Stimulated activated CD4-positive, alpha-beta T cell treated with anti-CD3 and anti-CD28 coated beads, Interleukin-15, amount 100 ng/mL, for 1 hour (primary cell): ENCODE data around the gene ZNF808.
"Not testable (repeated sequence)": the region's sequence is repeated elsewhere in the genome, so short reads cannot be mapped to it uniquely, and the experiment has no call there.

ENCODE experiments used
- DNase-seq, 2 donors: peaks; one replicate each; pipeline ENCODE4 v3.0.0-alpha.2; 2020; ENCODE audit warnings: low read depth in 1 of 2, low spot score in 1 of 2

ZNF808 gene

GRCh38 chr19:52535771-52536447, 8.4 kb downstream of the ZNF808 start:
- DNase-seq, result peak; percentile 72 to 90

- DNase-seq, result peak in 1 of 2 donors; percentile 14
Measured at GRCh38 chr19:52536448-52536800, 9.0 kb downstream of the ZNF808 start.

DNA sequence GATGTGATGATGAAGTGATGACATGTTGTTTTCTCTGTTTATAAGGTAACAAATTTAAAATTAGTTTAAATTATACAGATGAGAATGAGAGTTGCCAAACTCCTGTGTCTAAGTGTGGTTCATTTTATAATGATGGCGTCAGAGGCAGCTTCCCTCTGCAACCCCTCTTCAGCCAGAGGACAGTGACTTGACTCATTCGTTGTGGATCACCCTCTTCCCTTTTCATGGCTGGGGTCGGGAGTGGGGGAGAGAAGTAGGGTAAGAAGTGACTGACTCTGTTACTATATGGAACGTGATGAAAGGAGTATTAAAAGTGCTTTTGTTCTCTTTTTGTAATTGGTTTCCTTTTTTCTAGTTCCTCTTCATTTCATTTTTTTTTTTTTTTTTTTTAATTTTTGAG, 11.3 kb downstream of the ZNF808 start:
- not testable (repeated sequence) for DNase-seq

DNA sequence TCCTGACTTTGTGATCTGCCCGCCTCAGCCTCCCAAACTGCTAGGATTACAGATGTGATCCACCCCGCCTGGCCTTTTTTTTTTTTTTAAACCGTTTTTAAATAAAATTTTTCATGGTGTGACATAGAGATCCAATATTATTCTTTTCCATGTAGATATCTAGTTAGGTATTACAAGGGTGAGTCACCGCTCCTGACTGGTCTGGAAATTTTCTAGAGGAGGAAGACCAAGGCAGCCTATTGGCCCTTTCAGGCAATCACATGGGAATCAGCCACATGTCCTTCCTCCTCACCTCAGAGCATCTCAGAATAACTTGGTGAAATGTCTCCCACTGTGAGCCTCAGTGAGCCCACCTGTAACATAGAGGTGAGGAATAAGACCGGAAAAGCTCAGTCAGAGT, 13.7 kb downstream of the ZNF808 start:
- DNase-seq, result not testable (repeated sequence)

GRCh38 chr19:52541608-52542007, 14.1 kb downstream of the ZNF808 start:
- no peak for DNase-seq

DNA sequence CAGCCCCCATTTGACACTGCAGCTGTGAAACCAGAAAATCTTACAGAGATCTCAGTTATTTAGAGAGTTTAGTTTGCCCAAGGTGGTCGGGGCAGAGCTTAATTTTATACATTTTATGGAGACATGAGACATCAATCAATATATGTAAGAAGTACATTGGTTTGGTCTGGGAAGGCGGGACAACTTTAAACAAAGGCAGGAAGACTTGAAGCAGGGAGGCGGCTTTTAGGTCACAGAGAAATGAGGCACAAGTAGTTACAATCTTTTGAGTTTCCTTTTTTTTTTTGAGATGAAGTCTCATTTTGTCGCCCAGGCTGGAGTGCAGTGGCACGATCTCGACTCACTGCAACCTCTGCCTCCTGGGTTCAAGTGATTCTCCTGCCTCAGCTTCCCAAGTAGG, 15.1 kb downstream of the ZNF808 start:
- DNase-seq, result not testable (repeated sequence)

DNA sequence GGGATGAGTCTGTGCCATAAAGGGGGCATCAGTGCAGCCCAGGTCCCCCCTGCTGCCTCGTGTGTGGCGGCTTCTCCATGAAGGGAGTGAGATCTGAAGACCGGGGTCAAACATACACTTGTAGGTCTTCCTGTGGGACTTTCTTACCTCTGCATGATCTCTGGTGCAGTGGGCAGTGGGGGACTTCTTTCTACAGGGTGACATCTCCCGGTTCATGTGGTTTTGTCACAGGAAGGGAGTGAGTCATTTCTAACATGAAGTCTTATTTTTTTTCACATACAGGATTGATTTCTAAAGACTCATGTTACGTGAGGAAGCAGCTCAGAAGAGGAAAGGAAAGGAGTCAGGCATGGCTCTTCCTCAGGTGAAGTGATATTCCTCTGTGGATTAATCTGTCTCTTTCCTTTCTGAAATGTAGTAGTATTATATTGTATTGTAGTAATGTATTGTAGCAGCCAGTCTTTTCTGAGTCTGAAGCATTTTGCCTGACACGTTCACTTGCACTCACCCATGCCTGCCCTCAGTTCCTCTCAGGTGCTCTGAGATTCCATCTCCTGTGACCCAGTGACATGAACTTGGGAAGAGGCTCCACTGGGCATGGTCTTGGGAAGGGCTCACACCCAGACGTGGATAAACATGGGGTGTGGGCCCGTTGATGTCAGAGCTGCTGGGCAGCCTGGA, 15.7 kb downstream of the ZNF808 start:
- no peak for DNase-seq

DNA sequence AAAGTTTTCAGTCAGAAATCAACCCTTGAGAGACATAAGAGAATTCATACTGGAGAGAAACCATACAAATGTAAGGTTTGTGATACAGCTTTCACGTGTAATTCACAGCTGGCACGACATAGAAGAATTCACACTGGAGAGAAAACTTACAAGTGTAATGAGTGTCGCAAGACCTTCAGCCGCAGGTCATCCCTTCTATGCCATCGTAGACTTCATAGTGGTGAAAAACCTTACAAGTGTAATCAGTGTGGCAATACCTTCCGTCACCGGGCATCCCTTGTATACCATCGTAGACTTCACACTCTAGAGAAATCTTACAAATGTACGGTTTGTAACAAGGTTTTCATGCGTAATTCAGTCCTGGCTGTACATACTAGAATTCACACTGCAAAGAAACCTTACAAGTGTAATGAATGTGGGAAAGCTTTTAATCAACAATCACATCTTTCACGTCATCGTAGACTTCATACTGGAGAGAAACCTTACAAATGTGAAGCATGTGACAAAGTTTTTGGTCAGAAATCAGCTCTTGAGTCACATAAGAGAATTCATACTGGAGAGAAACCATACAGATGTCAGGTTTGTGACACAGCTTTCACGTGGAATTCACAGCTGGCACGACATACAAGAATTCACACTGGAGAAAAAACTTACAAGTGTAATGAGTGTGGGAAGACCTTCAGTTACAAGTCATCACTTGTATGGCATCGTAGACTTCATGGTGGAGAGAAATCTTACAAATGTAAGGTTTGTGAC, 26.9 kb downstream of the ZNF808 start:
- no peak for DNase-seq

DNA sequence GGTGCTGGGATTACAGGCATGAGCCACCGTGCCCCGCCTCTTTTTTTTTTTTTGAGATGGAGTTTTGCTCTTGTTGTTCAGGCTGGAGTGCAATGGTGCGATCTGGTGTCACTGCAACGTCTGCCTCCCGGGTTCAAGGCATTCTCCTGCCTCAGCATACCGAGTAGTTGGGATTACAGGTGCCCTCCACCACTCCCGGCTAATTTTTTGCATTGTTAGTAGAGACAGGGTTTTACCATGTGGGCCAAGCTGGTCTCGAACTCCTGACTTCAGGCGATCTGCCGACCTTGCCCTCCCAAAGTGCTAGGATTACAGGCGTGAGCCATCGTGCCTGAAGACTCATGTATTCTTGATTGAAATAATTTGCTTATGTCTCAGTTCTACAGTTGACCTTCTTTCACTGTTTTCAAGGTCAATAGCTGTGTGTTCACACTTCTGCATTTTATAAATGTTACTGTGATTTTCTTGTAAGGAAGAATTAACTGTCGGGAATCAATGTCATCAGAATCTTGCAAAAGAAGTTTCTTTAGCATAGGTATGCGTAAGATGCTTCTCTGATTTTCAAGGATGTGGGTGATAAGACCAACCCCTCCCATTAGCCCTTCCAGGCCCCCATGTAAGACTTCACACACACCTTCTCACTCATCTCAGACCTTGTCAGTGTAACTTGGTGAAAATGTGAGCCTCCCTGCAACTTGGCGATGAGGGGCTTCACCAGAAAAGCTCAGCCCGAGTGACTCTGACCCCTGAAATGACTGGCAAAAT, 29.9 kb downstream of the ZNF808 start:
- no peak for DNase-seq

DNA sequence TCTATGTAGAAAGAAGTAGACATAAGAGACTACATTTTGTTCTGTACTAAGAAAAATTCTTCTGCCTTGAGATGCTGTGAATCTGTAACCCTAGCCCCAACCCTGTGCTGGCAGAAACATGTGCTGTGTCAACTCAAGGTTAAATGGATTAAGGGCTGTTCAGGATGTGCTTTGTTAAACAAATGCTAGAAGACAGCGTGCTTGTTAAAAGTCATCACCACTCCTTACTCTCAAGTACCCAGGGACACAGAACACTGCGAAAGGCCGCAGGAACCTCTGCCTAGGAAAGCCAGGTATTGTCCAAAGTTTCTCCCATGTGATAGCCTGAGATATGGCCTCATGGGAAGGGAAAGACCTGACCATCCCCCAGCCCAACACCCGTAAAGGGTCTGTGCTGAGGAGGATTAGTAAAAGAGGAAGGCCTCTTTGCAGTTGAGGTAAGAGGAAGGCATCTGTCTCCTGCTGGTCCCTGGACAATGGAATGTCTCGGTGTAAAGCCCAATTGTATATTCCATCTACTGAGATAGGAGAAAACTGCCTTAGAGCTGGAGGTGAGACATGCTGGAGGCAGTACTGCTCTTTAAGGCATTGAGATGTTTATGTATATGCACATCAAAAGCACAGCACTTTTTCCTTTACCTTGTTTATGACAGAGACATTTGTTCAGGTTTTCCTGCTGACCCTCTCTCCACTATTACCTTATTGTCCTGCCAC, 31.4 kb downstream of the ZNF808 start:
- not testable (repeated sequence) for DNase-seq

GRCh38 chr19:52561611-52562010, 34.1 kb downstream of the ZNF808 start:
- DNase-seq, result not testable (repeated sequence)

DNA sequence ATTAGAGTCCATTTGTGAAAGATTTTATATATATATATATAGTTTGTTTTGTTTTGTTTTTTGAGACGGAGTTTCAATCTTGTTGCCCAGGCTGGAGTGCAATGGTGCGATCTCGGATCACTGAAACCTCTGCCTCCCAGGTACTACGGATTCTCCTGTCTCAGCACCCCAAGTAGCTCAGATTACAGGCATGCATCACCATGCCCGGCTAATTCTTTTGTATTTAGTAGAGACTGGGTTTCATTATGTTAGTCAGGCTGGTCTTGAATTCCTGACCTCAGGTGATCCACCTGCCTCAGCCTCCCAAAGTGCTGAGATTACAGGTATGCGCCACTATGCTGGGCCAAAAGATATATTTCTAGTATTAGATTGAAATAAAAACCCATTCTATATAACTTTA, 38.7 kb downstream of the ZNF808 start:
- no peak for DNase-seq

- DNase-seq, result no peak
Measured at GRCh38 chr19:52566588-52566987, 39.1 kb downstream of the ZNF808 start.

- no peak for DNase-seq
Measured at GRCh38 chr19:52567921-52568320, 40.5 kb downstream of the ZNF808 start.

- DNase-seq, result not testable (repeated sequence)
Measured at GRCh38 chr19:52569638-52569999, 42.2 kb downstream of the ZNF808 start.

- DNase-seq, result peak; percentile 94 to 96
Measured at GRCh38 chr19:52570000-52570861, 42.8 kb downstream of the ZNF808 start, which contains the start of gene ZNF701. TSS of gene ZNF701 (plus strand) at chr19:52570287. CDS start at chr19:52574148, 3,861 bp downstream.

- no peak for DNase-seq
Measured at GRCh38 chr19:52584736-52585440, 57.4 kb downstream of the ZNF808 start.

DNA sequence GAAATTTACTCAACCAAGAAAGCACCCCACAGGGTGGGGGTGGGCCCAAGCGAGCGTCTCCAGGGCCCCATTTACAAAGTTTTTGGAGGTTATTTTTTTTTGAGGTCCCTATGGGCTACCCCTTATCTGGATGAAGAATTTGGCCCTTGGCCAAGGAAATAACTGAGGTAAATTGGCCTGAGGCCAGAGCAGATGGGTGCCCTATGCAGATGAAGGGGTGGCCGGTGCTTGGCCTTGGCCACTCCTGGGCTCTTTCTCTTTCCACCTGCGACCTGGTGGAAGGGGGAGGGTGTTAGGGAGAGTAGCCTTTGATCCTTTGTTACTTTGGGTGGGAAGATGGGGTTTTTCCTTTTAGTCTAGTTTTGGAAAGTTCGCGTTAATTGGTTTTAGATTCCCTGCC, 58.1 kb downstream of the ZNF808 start:
- DNase-seq, result no peak

- no peak for DNase-seq
Measured at GRCh38 chr19:52590728-52591127, 63.3 kb downstream of the ZNF808 start.
